NCI-H2081 (cell line): ENCODE results near the gene MAP2K4.

Experiments
- DNase-seq, 2 experiments: peaks; one replicate each; lab custom pipeline; 2025; lab: John Stamatoyannopoulos, UW

Gene MAP2K4

DNA sequence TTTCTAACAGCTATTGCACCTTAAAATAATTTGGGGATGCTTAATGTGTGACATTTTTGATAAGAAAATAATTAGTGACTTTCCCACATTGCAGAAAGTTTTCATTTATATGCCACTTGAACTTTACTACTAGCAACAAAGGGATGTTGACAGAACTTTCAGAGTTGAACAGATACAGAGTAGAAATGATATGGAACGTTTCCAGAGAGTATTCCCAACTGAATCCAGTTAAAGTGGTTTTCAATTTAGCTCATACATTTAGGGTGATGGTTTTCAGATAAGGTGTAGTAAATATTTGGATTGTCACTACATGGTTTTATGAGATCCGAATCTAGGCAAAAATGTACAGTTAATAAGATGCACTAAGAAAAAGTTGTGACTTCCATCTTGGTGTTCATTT is 17.3 kb downstream of the MAP2K4 start:
- no peak for DNase-seq

DNA sequence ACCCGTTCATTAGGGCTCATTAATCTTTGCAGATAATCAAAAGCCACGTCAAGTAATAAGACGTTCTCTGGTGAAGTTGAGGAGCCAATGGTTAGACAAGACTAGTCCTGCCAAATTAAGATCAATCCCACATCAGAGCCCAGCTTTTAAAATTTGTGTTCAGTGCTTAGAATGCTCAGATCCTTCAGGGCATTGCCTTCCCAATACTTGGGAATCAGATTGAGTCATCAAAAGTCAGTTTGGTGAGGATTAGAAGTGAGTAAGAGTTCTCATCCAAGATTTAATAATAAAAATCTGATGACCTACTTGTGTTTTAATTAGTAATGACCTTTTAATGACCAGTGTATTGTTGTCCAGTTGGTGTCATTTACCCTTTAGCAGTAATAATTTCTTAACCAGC is 19.8 kb downstream of the MAP2K4 start:
- no peak for DNase-seq

DNA sequence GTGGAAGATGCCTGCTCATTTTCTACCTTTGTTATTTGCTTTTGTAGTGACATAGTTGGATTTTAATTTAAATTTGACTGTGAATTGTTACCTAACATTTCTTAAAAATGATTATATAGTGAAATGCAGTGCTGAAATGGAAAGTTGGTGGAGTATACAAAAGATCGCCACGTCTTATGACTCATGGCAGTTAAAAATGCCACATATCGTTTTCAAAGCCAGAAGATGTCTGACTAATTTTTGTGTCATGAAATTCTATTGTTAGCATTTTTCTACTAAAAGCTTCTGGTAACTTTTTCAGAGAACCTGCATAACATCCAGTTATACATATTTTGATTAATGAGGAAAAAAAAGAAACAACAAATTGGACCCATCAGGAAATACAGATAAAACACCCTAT is 20.6 kb downstream of the MAP2K4 start:
- DNase-seq = no peak

- no peak for DNase-seq
These were observed 23.0 kb downstream of the MAP2K4 start for GRCh38 chr17:12043702-12044101.

DNA sequence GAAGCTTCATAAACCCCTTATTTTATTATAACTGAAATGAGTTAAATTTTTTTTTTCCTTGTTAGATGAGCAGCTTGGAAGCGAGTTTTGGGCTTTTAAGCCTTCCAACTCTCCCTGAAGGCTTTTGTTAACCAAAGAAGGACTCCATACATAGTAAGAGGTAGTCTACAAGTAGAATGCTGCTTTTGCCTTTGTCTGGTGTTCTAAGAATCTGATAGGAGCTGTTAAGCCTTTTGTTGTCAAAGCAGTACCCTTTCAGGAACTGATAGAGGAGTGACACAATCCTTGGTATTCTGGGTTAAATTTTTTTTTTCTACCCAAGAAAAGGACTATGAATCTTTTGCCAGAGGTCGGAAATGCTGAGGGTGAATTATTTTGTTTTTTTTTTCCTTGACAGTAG is 26.1 kb downstream of the MAP2K4 start:
- DNase-seq = no peak

DNA sequence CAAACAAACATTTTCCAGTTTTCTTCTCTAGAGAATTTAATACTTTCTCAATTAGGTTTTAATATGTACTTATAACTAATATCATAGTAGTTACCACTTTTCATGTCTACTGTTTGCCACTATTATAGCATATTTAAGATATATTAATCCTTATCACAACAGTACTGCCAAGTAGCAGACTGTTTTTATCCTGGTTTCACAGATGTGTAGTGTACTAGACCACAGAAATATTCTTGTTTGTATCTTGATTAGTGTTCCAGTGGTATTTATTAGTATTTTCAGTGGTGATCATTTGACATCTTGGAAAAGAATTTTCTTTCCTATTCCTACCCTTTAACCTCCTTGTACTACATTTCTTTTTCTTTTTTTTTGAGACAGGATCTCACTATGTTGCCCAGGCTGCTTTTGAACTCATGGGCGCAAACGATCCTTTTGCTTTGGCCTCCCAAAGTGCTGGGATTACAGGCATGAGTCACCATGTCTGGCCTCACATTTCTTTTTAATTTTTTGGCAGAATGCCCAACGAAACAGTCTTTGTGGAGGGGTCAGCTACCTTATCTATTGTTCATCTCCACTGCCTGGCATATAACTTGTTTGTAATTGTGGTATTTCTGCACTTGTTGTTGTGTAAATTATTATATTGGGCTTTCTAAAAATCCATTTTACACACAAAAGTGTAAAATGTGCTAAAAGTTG is 27.2 kb downstream of the MAP2K4 start:
- DNase-seq = no peak

DNA sequence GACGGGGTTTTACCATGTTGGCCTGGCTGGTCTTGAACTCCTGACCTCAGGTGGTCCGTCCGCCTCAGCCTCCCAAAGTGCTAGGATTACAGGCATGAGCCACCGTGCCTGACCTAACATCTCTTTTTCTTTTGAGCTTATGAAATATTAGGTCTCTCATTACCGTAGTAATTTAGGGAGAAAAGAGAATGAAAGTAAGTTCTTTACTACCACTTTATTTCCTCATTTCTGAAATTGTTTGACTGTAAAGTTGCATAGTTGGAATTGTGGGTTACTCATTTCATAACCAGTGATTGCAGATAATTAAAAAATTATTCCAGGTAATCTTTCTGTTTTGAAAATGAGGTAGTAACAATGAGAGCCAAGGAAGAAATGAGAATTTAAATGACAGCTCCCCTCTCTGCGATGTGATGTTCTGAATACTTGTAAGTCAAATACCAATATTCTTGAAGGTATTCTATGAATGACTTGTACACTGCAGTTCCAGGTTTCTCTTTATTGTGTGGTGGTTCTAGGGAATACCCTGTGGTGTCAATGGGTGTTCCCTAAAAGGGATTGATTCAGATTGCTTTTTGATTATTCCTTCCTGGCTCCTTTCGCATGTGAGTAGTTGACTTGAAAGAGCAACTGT is 28.3 kb downstream of the MAP2K4 start:
- no peak for DNase-seq

DNA sequence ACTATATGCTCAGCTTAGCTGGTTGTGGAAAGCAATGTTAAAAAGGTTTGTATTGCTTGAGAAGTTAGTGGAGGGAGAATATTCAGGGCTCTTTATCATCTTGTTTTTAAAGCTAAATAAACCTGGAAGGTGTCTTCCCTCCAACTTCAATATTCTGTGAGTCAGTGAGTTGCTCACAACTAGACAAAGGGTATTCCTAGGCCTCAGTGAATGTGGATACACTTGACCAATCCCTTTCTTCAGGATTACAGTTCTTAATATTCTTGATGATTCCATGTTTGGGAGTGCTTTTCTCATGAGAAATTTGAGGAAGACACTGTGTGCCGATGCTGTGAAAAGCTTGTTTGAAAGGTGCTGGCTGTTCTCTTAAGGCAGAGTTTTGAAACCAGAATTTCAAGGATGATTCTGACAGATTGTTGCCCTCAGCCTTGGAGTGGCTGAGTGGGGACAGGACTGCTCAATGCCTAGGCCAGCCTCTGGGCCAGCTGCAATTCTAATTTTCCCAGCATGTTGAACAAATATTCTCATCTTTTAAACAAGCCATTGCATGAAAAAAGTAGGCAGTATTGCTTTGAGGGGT is 30.1 kb downstream of the MAP2K4 start:
- no peak for DNase-seq

DNA sequence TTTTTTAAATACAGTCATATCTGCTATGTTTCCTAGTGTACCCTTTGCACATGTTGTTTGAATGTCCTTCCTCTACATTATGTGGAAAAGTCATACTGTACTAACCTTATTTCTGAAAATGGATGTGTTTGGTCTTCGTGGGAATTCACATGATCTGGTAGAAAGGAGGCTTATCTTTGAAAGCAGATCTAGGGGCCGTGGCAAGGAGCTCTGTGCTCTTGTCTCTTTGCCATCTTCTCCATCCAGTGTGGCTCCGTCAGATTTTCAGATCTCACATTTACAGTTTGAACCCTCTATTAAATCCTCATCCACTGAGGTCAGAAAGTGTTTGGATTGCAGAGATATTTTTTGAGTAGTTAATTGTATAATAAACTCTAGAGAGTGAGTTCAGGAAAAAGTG is 32.9 kb downstream of the MAP2K4 start:
- no peak for DNase-seq

GRCh38 chr17:12055889-12056288 is 35.2 kb downstream of the MAP2K4 start:
- no peak for DNase-seq

DNA sequence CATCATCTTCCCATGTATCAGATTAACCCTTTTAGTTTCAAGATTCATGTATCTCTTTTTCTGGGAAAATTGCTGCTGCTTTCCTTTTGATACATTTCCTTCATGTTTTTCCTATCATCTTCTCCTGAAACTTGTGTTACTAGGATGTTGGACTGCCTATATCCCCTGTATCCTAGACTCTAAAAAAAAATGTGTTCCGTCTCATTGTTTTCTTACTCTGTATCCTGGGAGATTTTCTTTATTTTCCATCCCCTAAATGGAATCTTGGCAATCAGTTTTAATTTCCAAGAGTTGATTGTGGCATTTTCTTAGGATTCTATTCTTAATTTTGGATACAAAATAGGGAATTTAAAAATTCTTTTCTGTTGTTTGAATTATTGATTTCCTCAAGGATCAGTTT is 36.8 kb downstream of the MAP2K4 start:
- DNase-seq = no peak

GRCh38 chr17:12058535-12058934 is 37.9 kb downstream of the MAP2K4 start:
- DNase-seq = no peak

GRCh38 chr17:12062249-12062648 is 41.6 kb downstream of the MAP2K4 start:
- DNase-seq = no peak

DNA sequence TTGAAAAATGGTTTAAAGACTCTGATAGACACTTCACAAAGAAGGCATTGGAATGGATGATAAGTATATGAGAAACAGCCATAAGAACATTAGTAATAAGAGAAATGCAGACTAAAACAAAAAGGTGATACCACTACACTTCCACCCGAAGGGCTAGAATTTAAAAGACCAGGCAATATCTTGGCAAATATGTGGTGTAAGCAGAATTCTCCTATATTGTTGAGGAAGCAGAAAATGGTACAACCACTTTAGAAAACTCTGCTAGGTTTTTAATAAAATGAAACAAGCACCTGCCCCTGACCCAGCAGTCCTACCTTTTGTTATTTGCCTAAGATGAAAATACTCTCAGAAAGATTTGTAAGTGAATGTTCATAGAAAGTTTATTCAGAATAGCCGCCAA is 43.7 kb downstream of the MAP2K4 start:
- DNase-seq = no peak

DNA sequence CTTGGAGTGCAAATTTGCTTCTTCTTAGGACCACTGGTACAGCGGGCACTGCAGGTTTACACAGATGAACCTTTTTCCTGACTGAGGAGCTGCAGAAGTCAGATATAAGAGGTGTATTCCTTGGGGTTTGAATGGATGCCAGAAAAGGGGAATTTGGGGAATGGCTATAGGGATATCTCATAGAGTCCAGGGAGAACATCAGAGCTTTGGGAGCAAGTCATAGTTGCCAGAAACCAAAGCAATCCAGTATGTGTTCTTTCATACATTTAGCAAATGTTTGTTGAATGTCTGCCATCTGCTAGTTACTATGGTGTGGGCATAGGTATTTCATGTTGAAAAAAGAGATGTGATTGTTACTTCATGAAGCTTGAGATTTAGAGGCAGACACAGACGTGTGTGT is 46.8 kb downstream of the MAP2K4 start:
- DNase-seq = no peak

DNA sequence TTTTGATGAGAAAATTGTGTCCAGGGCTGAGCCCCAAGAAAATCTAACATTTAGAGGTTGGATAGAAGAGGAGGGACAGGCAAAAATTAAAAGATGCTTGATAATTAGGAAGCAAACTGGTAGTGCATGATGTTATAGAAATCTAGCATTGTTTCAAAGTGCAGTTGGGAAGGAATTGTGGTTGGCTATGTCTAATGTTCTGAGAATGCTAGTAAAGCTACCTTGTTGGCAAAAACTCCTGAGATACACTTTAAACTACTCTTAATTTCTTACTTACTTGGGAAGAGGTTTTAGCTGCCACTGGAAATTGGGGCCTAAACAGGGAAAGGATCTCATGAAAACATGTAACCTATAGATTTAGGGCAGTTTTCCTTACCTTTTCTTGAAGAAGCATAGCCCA is 48.3 kb downstream of the MAP2K4 start:
- no peak for DNase-seq

DNA sequence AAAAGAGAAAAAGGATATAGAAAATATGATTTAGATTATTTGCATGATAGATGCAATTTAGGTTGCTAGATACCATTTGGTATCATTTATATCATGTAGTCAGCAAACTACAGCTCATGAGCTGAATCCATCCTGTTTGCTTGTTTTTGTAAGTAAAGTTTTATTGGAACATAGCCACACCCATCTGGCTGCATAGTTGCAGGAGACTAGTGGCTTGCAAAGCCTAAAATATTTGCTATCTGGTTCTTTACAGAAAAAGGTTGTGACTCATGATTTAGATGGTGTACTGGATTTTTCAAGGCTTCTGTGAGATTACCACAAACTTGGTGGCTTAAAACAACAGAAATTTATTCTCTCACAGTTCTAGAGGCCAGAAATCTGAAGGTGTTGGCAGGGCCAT is 49.9 kb downstream of the MAP2K4 start:
- DNase-seq = no peak

DNA sequence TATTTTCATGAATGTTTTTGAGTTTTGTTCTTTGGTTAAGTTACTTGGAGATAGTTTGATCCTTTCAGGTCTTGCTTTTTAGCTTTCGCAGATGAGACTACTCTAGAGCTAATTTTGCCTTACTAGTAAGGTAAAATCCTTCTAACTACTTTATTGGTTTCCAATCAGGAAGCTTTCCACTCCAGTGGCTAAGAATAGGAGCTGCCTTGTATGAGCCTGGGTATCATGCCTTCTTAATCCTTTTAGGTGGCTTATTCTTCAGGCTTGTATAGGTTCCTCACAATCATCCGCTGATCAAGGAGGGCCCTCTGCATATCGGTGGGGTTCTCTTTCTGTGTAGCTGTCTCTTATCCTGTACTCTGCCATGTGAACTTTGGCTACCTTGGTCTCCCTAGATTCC is 53.7 kb downstream of the MAP2K4 start:
- DNase-seq = no peak

DNA sequence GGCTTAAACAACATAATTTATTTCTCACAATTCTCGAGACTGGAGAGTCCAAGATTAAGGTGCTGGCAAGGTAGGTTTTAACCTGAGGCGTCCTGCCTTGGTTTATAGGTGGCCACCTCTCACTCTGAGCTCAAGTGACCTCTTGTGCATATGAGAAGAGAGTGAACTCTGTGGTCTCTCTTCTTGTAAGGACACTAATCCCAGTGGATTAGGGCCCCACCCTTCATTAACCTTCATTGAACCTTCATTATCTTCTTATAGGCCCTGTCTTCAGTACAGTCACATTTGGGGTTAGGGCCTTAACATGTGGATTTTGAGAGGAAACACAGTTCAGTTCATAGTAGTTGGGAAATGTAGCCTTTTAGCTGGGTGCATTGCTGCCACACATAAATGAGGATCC is 57.1 kb downstream of the MAP2K4 start:
- no peak for DNase-seq

GRCh38 chr17:12078791-12079190 is 58.1 kb downstream of the MAP2K4 start:
- no peak for DNase-seq

DNA sequence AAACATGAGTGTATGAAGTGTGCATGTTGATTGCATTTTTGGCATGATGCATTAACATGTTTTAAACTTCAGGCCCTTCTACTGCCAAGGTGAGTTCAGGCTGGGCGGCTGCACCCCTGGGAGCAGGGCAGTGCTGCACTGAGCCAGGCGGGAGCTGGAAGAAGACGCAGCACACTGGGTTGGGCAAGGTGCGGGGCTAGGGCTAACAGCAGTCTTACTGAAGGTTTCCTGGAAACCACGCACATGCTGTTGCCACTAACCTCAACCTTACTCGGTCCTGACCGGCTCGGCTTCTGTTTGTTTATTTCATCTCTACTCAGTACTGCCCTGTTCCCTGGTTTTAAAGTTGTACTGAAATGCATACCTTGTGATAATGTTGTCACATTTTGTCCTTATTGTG is 61.0 kb downstream of the MAP2K4 start:
- no peak for DNase-seq

DNA sequence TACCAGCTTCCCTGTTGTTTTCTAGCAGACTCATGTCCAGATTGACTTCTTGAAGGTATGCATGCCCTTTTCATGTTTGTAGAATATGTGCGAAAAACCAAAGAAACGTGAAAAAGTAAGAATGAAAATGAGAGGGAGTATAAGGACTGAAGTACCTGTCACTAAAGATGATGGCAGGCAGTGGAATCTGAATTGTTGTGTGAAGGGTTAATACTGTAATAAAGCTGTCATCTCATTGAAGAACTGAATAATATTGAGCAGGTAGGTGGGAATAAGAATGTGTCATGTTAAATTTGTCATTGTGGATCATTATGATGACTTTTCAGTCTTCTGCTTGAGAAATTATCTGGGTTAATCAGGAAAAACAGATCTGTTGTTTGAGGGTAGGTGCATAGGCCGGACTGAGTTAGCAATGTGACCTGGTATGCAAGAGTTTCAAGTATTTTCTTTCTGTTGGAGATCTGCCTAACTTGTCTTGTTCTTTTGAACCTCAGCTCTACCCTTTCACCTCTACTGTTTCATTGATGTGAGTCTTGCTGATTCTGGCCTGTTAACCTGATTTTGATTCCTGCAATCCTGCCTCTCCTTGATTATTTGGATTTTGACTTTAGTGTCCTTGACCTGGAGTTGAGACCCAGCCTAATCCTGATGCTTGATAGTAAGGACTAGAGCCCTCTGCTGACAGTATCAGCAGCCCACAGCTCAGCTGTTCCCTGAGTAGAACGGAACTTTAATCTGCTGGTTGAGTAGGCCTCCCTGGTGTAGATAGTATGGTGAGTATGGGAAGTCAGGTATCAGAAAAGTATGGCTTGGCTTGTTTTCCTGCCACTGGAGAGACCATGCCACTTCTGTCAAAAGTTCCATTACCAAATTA is 64.6 kb downstream of the MAP2K4 start:
- no peak for DNase-seq

GRCh38 chr17:12088035-12088434 is 67.4 kb downstream of the MAP2K4 start:
- DNase-seq = no peak
